ENCODE measurements around the gene BICRAL. TPM values are rescaled to one million over a fixed set of nuclear protein-coding genes. Genes with fewer than 3 reads are reported as not detected.

BICRAL gene
- total and polyA plus RNA-seq, 2 donors (not counting 1 experiment from before 2014, with no cell fraction given) = 6.9 to 11.5 TPM

- no peak overlapping the region for H3K9ac ChIP-seq (ENCODE audit: insufficient read depth, low read length)
- no peaks in the 10 kb centered on the region for H3K27me3 ChIP-seq (ENCODE audit: control insufficient read depth, insufficient read depth, low read length)
- no peaks in the 10 kb centered on the region for H3K36me3 ChIP-seq (ENCODE audit: control insufficient read depth, insufficient read depth, low read length)
- H3K4me1 ChIP-seq (ENCODE audit: control insufficient read depth, extremely low read depth, insufficient read depth, low read length) = no peaks in the 10 kb centered on the region
- H3K4me2 ChIP-seq (ENCODE audit: extremely low read depth, insufficient read depth, low read length) = no peak overlapping the region
- no peak for DNase-seq (ENCODE audit: low read depth in 2 of 2)
- H3K27ac ChIP-seq (ENCODE audit: insufficient read depth, low read length) = no peak overlapping the region
- H4K20me1 ChIP-seq (ENCODE audit: control insufficient read depth, extremely low read depth, insufficient read depth, low read length) = no peaks in the 10 kb centered on the region
- no peaks in the 10 kb centered on the region for H3K79me2 ChIP-seq (ENCODE audit: control insufficient read depth, insufficient read depth, low read length)
- no peak overlapping the region for H2AFZ ChIP-seq (ENCODE audit: low read length)
- no peaks in the 10 kb centered on the region for H3K9me3 ChIP-seq (ENCODE audit: control insufficient read depth, insufficient read depth, low read depth, low read length)
- TF ChIP-seq EZH2 (IDR thresholded peaks at IDR 0.05; ENCODE audit: low read length, missing control alignments) = no peak
- TF ChIP-seq CTCF (conservative IDR thresholded peaks at IDR 0.05 in 1 of 2, IDR thresholded peaks at IDR 0.05 in 1 of 2; ENCODE audit: low read depth in 1 of 2, low read length in 2 of 2) = no peak
- H3K4me3 ChIP-seq (replicated peaks in 1 of 4; ENCODE audit: control extremely low read depth in 1 of 4, insufficient read depth in 1 of 4, low read depth in 3 of 4, low read length in 4 of 4) = no peak overlapping the region
These were observed 125.5 kb downstream of the BICRAL start for GRCh38 chr6:42907336-42907735.

- Histone ChIP-seq H4K20me1 (ENCODE audit: control insufficient read depth, extremely low read depth, insufficient read depth, low read length) (no peaks in the 10 kb centered on the region), H3K9ac (ENCODE audit: insufficient read depth, low read length) (no peak overlapping the region), H3K36me3 (ENCODE audit: control insufficient read depth, insufficient read depth, low read length) (no peaks in the 10 kb centered on the region), H3K27me3 (ENCODE audit: control insufficient read depth, insufficient read depth, low read length) (no peaks in the 10 kb centered on the region), H2AFZ (ENCODE audit: low read length) (no peak overlapping the region), H3K9me3 (ENCODE audit: control insufficient read depth, insufficient read depth, low read depth, low read length) (no peaks in the 10 kb centered on the region), H3K27ac (ENCODE audit: insufficient read depth, low read length) (no peak overlapping the region), H3K79me2 (ENCODE audit: control insufficient read depth, insufficient read depth, low read length) (no peaks in the 10 kb centered on the region), H3K4me2 (ENCODE audit: extremely low read depth, insufficient read depth, low read length) (no peak overlapping the region), H3K4me3 (replicated peaks in 1 of 4; ENCODE audit: control extremely low read depth in 1 of 4, insufficient read depth in 1 of 4, low read depth in 3 of 4, low read length in 4 of 4) (no peak overlapping the region), H3K4me1 (ENCODE audit: control insufficient read depth, extremely low read depth, insufficient read depth, low read length) (no peaks in the 10 kb centered on the region)
- TF ChIP-seq EZH2 (IDR thresholded peaks at IDR 0.05; ENCODE audit: low read length, missing control alignments) (no peak), CTCF (conservative IDR thresholded peaks at IDR 0.05 in 1 of 2, IDR thresholded peaks at IDR 0.05 in 1 of 2; ENCODE audit: low read depth in 1 of 2, low read length in 2 of 2) (no peak)
- DNase-seq (ENCODE audit: low read depth in 2 of 2) = no peak
These were observed 128.0 kb downstream of the BICRAL start for GRCh38 chr6:42909835-42910234.

GRCh38 chr6:42911171-42912021 is 129.5 kb downstream of the BICRAL start:
- H3K9ac ChIP-seq (ENCODE audit: insufficient read depth, low read length) = no peak overlapping the region
- no peaks in the 10 kb centered on the region for H4K20me1 ChIP-seq (ENCODE audit: control insufficient read depth, extremely low read depth, insufficient read depth, low read length)
- no peaks in the 10 kb centered on the region for H3K27me3 ChIP-seq (ENCODE audit: control insufficient read depth, insufficient read depth, low read length)
- no peak overlapping the region for H3K4me2 ChIP-seq (ENCODE audit: extremely low read depth, insufficient read depth, low read length)
- no peaks in the 10 kb centered on the region for H3K9me3 ChIP-seq (ENCODE audit: control insufficient read depth, insufficient read depth, low read depth, low read length)
- H3K79me2 ChIP-seq (ENCODE audit: control insufficient read depth, insufficient read depth, low read length) = no peaks in the 10 kb centered on the region
- DNase-seq (ENCODE audit: low read depth in 2 of 2) = no peak
- no peak for TF ChIP-seq EZH2 (IDR thresholded peaks at IDR 0.05; ENCODE audit: low read length, missing control alignments)
- peak in 1 of 2 donors; percentile 13 for TF ChIP-seq CTCF (conservative IDR thresholded peaks at IDR 0.05 in 1 of 2, IDR thresholded peaks at IDR 0.05 in 1 of 2; ENCODE audit: low read depth in 1 of 2, low read length in 2 of 2)
- H3K27ac ChIP-seq (ENCODE audit: insufficient read depth, low read length) = no peak overlapping the region
- H2AFZ ChIP-seq (ENCODE audit: low read length) = peak overlapping the region; percentile 46
- H3K4me3 ChIP-seq (replicated peaks in 1 of 4; ENCODE audit: control extremely low read depth in 1 of 4, insufficient read depth in 1 of 4, low read depth in 3 of 4, low read length in 4 of 4) = peak overlapping the region in 1 of 4 experiments; percentile 14
- H3K4me1 ChIP-seq (ENCODE audit: control insufficient read depth, extremely low read depth, insufficient read depth, low read length) = no peaks in the 10 kb centered on the region
- H3K36me3 ChIP-seq (ENCODE audit: control insufficient read depth, insufficient read depth, low read length) = no peaks in the 10 kb centered on the region
